SK-N-SH (cell line): ENCODE results near the gene BARHL2. TPM values are rescaled to one million over a fixed set of nuclear protein-coding genes. Genes with fewer than 3 reads are reported as not detected.

Experiments used
- CTCF ChIA-PET: fragments of 300-600, 350-600 bp; formaldehyde crosslinking; extraction: SDS; loops from one replicate; lab custom pipeline; 2021; lab: Yijun Ruan, JAX
- POLR2A ChIA-PET: fragments of 350-600 bp; sonication (Branson Sonifier 250); formaldehyde crosslinking; extraction: SDS; loops from one replicate; lab custom pipeline; 2020; ENCODE audit warnings: antibody characterized with exemption, inconsistent platforms; lab: Yijun Ruan, JAX
- DNase-seq: peaks from one replicate; pipeline ENCODE4 v3.0.0; 2012
- H2AFZ ChIP-seq: fragments of 200-600 bp; sonication (generic); 2 replicates; pipeline ENCODE4 v1.8.1; 2016; ENCODE audit warnings: antibody characterized with exemption, mild to moderate bottlenecking, low read depth
- H3F3A ChIP-seq: fragments of 200-600 bp; sonication (generic); replicated peaks from 2 replicates; pipeline ENCODE3; 2016; ENCODE audit warnings: antibody characterized with exemption, mild to moderate bottlenecking; ENCODE audit not compliant: insufficient read depth
- H3K27ac ChIP-seq, 2 experiments: fragments of 200-500 bp in 1 of 2; fragments of 200-600 bp in 1 of 2; sonication (Bioruptor generic) in 1 of 2; sonication (generic), shearing (Covaris generic) in 1 of 2; 2 replicates each; pipeline versions ENCODE4 v1.5.1 to v1.6.1; 2014 to 2016; ENCODE audit warnings: low read depth in 2 of 2, inconsistent platforms in 1 of 2, low read length in 1 of 2, mild to moderate bottlenecking in 1 of 2, mixed read lengths in 1 of 2
- H3K27me3 ChIP-seq: fragments of 200-600 bp; sonication (generic), shearing (Covaris generic); 2 replicates; pipeline ENCODE4 v1.6.1; 2016; ENCODE audit warnings: mixed run types; ENCODE audit not compliant: insufficient read depth
- H3K36me3 ChIP-seq, 2 experiments: fragments of 200-500 bp in 1 of 2; fragments of 200-600 bp in 1 of 2; sonication (Bioruptor generic) in 1 of 2; sonication (generic) in 1 of 2; replicated peaks in 1 of 2; 2 replicates each; pipeline versions ENCODE3 to v1.5.1; 2014 to 2016; ENCODE audit warnings: low read length in 1 of 2, mild to moderate bottlenecking in 1 of 2; ENCODE audit not compliant: insufficient read depth in 2 of 2, control insufficient read depth in 1 of 2
- H3K4me1 ChIP-seq, 2 experiments: fragments of 200-500 bp in 1 of 2; fragments of 200-600 bp in 1 of 2; sonication (Bioruptor generic) in 1 of 2; sonication (generic), shearing (Covaris generic) in 1 of 2; 2 replicates each; pipeline versions ENCODE4 v1.5.1 to v1.6.1; 2014 to 2016; ENCODE audit warnings: low read depth in 1 of 2, low read length in 1 of 2, mixed run types in 1 of 2; ENCODE audit not compliant: insufficient read depth in 2 of 2, control insufficient read depth in 1 of 2
- H3K4me2 ChIP-seq: fragments of 200-600 bp; sonication (generic), shearing (Covaris generic); 2 replicates; pipeline ENCODE4 v1.6.1; 2017; ENCODE audit warnings: mixed run types
- H3K4me3 ChIP-seq, 2 experiments: fragments of 200-500 bp in 1 of 2; fragments of 200-600 bp in 1 of 2; sonication (Bioruptor generic) in 1 of 2; sonication (generic), shearing (Covaris generic) in 1 of 2; 2 replicates each; pipeline versions ENCODE4 v1.5.1 to v1.8.1; 2014 to 2016; ENCODE audit warnings: low read depth in 2 of 2, inconsistent platforms in 1 of 2, low read length in 1 of 2, mild to moderate bottlenecking in 1 of 2, mixed read lengths in 1 of 2, moderate library complexity in 1 of 2
- H3K79me2 ChIP-seq: fragments of 200-600 bp; sonication (generic); 2 replicates; pipeline ENCODE4 v1.8.1; 2017; ENCODE audit warnings: mild to moderate bottlenecking; ENCODE audit not compliant: insufficient read depth
- H3K9ac ChIP-seq: fragments of 200-600 bp; sonication (generic); 2 replicates; pipeline ENCODE4 v1.6.1; 2017; ENCODE audit warnings: mixed run types
- H3K9me2 ChIP-seq: fragments of 200-600 bp; sonication (generic); 2 replicates; pipeline ENCODE4 v1.6.1; 2017; ENCODE audit warnings: mixed run types
- H3K9me3 ChIP-seq: fragments of 200-600 bp; sonication (generic); 2 replicates; pipeline ENCODE4 v1.6.1; 2017; ENCODE audit warnings: mixed run types, mild to moderate bottlenecking, moderate library complexity
- H4K20me1 ChIP-seq: fragments of 200-600 bp; sonication (generic); 2 replicates; pipeline ENCODE4 v1.6.1; 2017; ENCODE audit warnings: mild to moderate bottlenecking, mixed run types; ENCODE audit not compliant: insufficient read depth
- CTCF ChIP-seq: fragments of 200-600 bp; sonication (generic); IDR thresholded peaks from 2 replicates; pipeline ENCODE4 v1.6.1; 2017; ENCODE audit warnings: antibody characterized with exemption, mild to moderate bottlenecking, moderate library complexity
- EP300 ChIP-seq, 2 experiments: IDR thresholded peaks; 2 replicates each; pipeline versions ENCODE4 v1.4.0 to v1.6.1; 2012; ENCODE audit warnings: borderline replicate concordance in 1 of 2, low read depth in 1 of 2, low read length in 1 of 2
- FOSL2 ChIP-seq: IDR thresholded peaks from 2 replicates; pipeline ENCODE4 v1.4.0; 2012; ENCODE audit warnings: low read depth, mild to moderate bottlenecking, moderate library complexity, borderline replicate concordance
- GATA2 ChIP-seq: sonication (generic); formaldehyde crosslinking; IDR thresholded peaks from 2 replicates; pipeline ENCODE4 v1.5.0; 2020; ENCODE audit warnings: mild to moderate bottlenecking, missing genetic modification reagents
- IRF3 ChIP-seq: fragments of 150-350 bp; IDR thresholded peaks from 2 replicates; pipeline ENCODE4 v1.6.1; 2016; ENCODE audit warnings: mild to moderate bottlenecking, low read depth, low read length
- JUND ChIP-seq: IDR thresholded peaks from 2 replicates; pipeline ENCODE4 v1.4.0; 2012
- MAX ChIP-seq: IDR thresholded peaks from 2 replicates; pipeline ENCODE4 v1.4.0; 2012; ENCODE audit warnings: low read depth
- MXI1 ChIP-seq: IDR thresholded peaks from 2 replicates; pipeline ENCODE4 v1.6.1; 2012; ENCODE audit warnings: mild to moderate bottlenecking, low read depth, low read length, improper control_type of control experiment
- NFIC ChIP-seq: IDR thresholded peaks from 2 replicates; pipeline ENCODE4 v1.4.0; 2012; ENCODE audit warnings: borderline replicate concordance
- NRF1 ChIP-seq: IDR thresholded peaks from 2 replicates; pipeline ENCODE4 v1.6.1; 2012; ENCODE audit warnings: low read depth, mild to moderate bottlenecking, low read length
- POLR2AphosphoS5 ChIP-seq: IDR thresholded peaks from 2 replicates; pipeline ENCODE4 v1.6.1; 2012; ENCODE audit warnings: low read depth, low read length
- RAD21 ChIP-seq: IDR thresholded peaks from 2 replicates; pipeline ENCODE4 v1.6.1; 2012; ENCODE audit warnings: mild to moderate bottlenecking, low read length
- RCOR1 ChIP-seq: fragments of 150-350 bp; IDR thresholded peaks from 2 replicates; pipeline ENCODE4 v1.6.1; 2017; ENCODE audit warnings: antibody characterized with exemption, low read length
- SIN3A ChIP-seq: IDR thresholded peaks from 2 replicates; pipeline ENCODE4 v1.6.1; 2012; ENCODE audit warnings: low read depth, mild to moderate bottlenecking, low read length, moderate library complexity, borderline replicate concordance
- TCF12 ChIP-seq: IDR thresholded peaks from 2 replicates; pipeline ENCODE4 v1.4.0; 2012
- TEAD4 ChIP-seq: IDR thresholded peaks from 2 replicates; pipeline ENCODE4 v1.4.0; 2012; ENCODE audit warnings: mild to moderate bottlenecking, borderline replicate concordance; ENCODE audit not compliant: insufficient read depth
- USF2 ChIP-seq: fragments of 150-350 bp; IDR thresholded peaks from 2 replicates; pipeline ENCODE4 v1.6.1; 2017; ENCODE audit warnings: antibody characterized with exemption, low read length, low read depth, borderline replicate concordance
- ZBTB33 ChIP-seq: IDR thresholded peaks from 2 replicates; pipeline ENCODE4 v1.4.0; 2012; ENCODE audit warnings: low read depth, borderline replicate concordance
- WGBS: methylation state at CpG from one replicate; pipeline ENCODE4 v1.1.6; 2017; ENCODE audit warnings: low lambda C conversion rate; 5-methylcytosine and 5-hydroxymethylcytosine counted together
- polyA plus RNA-seq, 3 experiments: library from polyadenylated mRNA; depleted of rRNA; stranded (reverse); fragments of >200 nt; gene quantifications; 2 replicates each; pipeline ENCODE4 v1.2.3, GENCODE V29; 2012

BARHL2 gene
- polyA plus RNA-seq, 1 of the 3 experiments (the other 2 are of a cell fraction), result not detected

- no peak for DNase-seq
- Histone ChIP-seq H3K9me2 (no peaks in the 10 kb centered on the region), H3K4me1 (no peaks in the 10 kb centered on the region), H3K27me3 (no peaks in the 10 kb centered on the region), H3F3A (no peaks in the 10 kb centered on the region), H4K20me1 (no peaks in the 10 kb centered on the region), H3K9ac (no peak overlapping the region), H3K4me2 (no peak overlapping the region), H3K4me3 (no peak overlapping the region), H3K27ac (no peak overlapping the region), H3K36me3 (no peaks in the 10 kb centered on the region), H2AFZ (no peak overlapping the region), H3K9me3 (no peaks in the 10 kb centered on the region), H3K79me2 (no peaks in the 10 kb centered on the region)
- WGBS, result 3% methylated on average over 1 of the region's 1 CpG
- TF ChIP-seq MAX, result no peak
- TF ChIP-seq SIN3A, result no peak
- TF ChIP-seq POLR2AphosphoS5, result no peak
- no peak for TF ChIP-seq RAD21
- no peak for TF ChIP-seq ZBTB33
- no peak for TF ChIP-seq JUND
- no peak for TF ChIP-seq EP300 (IDR thresholded peaks at IDR 0.05; ENCODE audit: borderline replicate concordance in 1 of 2, low read depth in 1 of 2, low read length in 1 of 2)
- CTCF ChIA-PET, result no interaction called here
- POLR2A ChIA-PET, result no interaction called here
Observed at GRCh38 chr1:90675161-90675847, 41.8 kb downstream of the BARHL2 start.

GRCh38 chr1:90671741-90672140, 45.4 kb downstream of the BARHL2 start:
- H3F3A ChIP-seq, result no peaks in the 10 kb centered on the region
- H4K20me1 ChIP-seq, result no peaks in the 10 kb centered on the region
- 3% methylated on average over 3 of the region's 3 CpGs for WGBS

More at GRCh38 chr1:90671741-90672140, 45.4 kb downstream of the BARHL2 start:
- Histone ChIP-seq H3K27ac (no peak overlapping the region), H3K4me1 (no peaks in the 10 kb centered on the region), H3K4me3 (no peak overlapping the region), H3K79me2 (no peaks in the 10 kb centered on the region), H3K9me3 (no peaks in the 10 kb centered on the region)
- POLR2A ChIA-PET, result no interaction called here
- no peak for TF ChIP-seq CTCF
- TF ChIP-seq NRF1, result no peak
- no peak for TF ChIP-seq GATA2 (CRISPR knock-in tag)
- TF ChIP-seq TCF12, result no peak
- TF ChIP-seq USF2, result no peak
- no peak for TF ChIP-seq IRF3
- no peak for TF ChIP-seq RCOR1
- no peak for TF ChIP-seq TEAD4
- TF ChIP-seq POLR2AphosphoS5, result no peak
- no peak for TF ChIP-seq SIN3A
- no peak for TF ChIP-seq MXI1
- TF ChIP-seq FOSL2, result no peak
- TF ChIP-seq NFIC, result no peak
- no peak for TF ChIP-seq JUND
- TF ChIP-seq, all 33 proteins: peak for 0
- Histone ChIP-seq H3K9ac (no peak overlapping the region), H3K36me3 (no peaks in the 10 kb centered on the region), H3K4me2 (no peak overlapping the region), H3K27me3 (no peaks in the 10 kb centered on the region), H3K9me2 (no peaks in the 10 kb centered on the region), H2AFZ (no peak overlapping the region)
- no peak for DNase-seq
- CTCF ChIA-PET, result no interaction called here
